ENCODE measurements around the gene NID1.

DNA sequence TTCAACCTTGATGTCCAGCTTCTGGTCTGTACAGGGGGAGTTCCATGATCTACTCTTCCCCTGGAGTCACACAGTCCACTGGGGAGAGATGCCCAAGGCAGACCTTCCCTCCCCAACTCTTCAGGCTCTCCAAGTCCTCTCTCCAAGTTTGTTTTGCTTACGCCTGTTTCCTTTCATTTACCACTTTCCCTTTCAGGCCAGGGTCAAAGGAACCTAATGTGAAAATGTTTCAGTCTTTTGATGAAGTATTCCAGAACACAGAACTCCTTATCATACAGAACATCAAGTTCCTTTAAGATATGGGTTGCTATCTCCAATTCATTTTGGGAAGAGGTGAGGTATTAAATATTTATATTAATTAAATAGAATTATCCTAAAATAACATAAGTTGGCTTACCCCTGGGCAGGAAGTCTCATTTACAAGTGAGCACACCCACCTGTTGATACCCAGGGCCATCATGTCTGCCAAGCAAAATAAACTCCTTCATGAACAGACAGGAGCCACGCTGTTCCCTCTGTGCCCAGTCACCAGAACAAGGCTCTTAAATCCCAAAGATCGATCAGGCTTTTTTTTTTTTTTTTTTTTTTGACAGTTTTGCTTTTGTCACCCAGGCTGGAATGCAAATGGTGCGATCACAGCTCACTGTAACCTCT is 116.0 kb downstream of the NID1 start:
- TF ChIP-seq FOXP2 (optimal IDR thresholded peaks at IDR 0.05; ENCODE audit: control extremely low read depth, extremely low read length, insufficient read depth) (no peak), EZH2 (IDR thresholded peaks at IDR 0.05) (no peak)

Measured in SK-N-MC (cell line).